Thyroid gland (tissue), 4 donors: ENCODE results near the gene PGLYRP2.

ENCODE experiments used
- CTCF ChIP-seq, 6 experiments: fragments of 200-600 bp in 3 of 6; fragments of 450-650 bp in 3 of 6; sonication (generic) in 3 of 6; IDR thresholded peaks; one replicate each; pipeline ENCODE4 v1.5.1; 2016 to 2019; ENCODE audit warnings: antibody characterized with exemption in 6 of 6, mild to moderate bottlenecking in 2 of 6, inconsistent platforms in 1 of 6, moderate library complexity in 1 of 6
- POLR2A ChIP-seq, 2 donors: fragments of 450-650 bp; IDR thresholded peaks; one replicate each; pipeline ENCODE4 v1.6.1; 2017; ENCODE audit warnings: antibody characterized with exemption in 2 of 2, mild to moderate bottlenecking in 2 of 2, moderate library complexity in 1 of 2

GRCh38 chr19:15421136-15421695 is 58.1 kb downstream of the PGLYRP2 start:
- TF ChIP-seq POLR2A (IDR thresholded peaks at IDR 0.05) (no peak), CTCF (IDR thresholded peaks at IDR 0.05) (no peak)
